ENCODE results near the gene MIER2. TPM values are rescaled to one million over a fixed set of nuclear protein-coding genes. Genes with fewer than 3 reads are reported as not detected.

Gene MIER2
- total RNA-seq, 1 donor from 2014 or later = 43.5 TPM

DNA sequence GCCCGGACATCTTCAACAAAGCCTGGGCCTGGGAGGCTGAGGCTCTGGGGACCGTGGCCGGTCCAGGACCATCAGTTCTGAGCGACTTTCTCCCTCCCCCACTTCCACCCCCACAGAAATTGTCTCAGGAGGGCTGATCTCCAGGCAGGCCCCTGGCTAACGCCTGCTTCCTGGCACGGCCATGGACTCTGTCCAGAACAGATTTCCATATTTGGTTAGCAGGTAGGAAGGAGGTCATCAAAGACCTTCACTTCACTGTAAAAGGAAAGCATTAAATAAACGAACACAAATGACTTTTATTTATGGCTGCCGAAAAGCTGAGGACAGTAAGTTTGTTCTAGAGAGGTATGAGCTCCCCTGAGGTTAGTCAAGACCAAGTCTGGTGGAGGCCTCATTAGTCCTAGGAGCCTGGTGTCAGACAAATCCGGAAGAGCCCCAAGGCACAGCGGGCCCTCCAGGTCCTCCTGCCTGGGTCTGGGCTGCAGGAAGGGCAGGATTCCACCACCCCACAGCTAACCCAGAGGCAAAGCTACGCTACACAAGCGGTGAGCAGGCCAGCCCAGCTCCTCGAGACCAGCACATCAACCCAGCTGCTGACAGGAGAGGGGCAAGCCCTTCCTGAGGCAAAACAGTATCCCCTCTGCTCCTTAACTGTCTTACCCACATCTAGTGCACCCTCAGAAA, 48.8 kb downstream of the MIER2 start:
- Histone ChIP-seq H3K9ac (ENCODE audit: low read length) (no peak overlapping the region), H3K79me2 (ENCODE audit: insufficient read depth, low read length) (no peaks in the 10 kb centered on the region), H3K4me1 (ENCODE audit: insufficient read depth, low read length) (peaks cover 8% of the 10 kb centered on the region), H4K20me1 (ENCODE audit: insufficient read depth, low read length) (peaks cover 28% of the 10 kb centered on the region), H3K4me3 (ENCODE audit: insufficient read depth, low read depth, low read length) (no peak overlapping the region), H3K9me3 (ENCODE audit: insufficient read depth, low read depth, low read length) (no peaks in the 10 kb centered on the region), H2AFZ (ENCODE audit: low read depth, low read length) (no peak overlapping the region), H3K27me3 (ENCODE audit: insufficient read depth, low read length) (peaks cover 21% of the 10 kb centered on the region), H3K27ac (ENCODE audit: low read depth, low read length) (no peak overlapping the region), H3K4me2 (ENCODE audit: low read length) (no peak overlapping the region), H3K36me3 (ENCODE audit: insufficient read depth, low read length) (no peaks in the 10 kb centered on the region)
- Mint-ChIP-seq H3K9me3 (ENCODE audit: unreplicated experiment) (no peaks in the 10 kb centered on the region), H3K4me1 (ENCODE audit: low read depth, unreplicated experiment) (peaks cover 10% of the 10 kb centered on the region), H3K36me3 (ENCODE audit: low read depth, unreplicated experiment) (peaks cover 2% of the 10 kb centered on the region), H3K27ac (ENCODE audit: unreplicated experiment) (peak overlapping the region; percentile 41), H3K4me3 (ENCODE audit: unreplicated experiment) (no peak overlapping the region), H3K27me3 (ENCODE audit: low read depth, unreplicated experiment) (peaks cover 6% of the 10 kb centered on the region)
- DNase-seq (ENCODE audit: low read depth) (no peak), FAIRE-seq (no peak)
- no peak for TF ChIP-seq EZH2 (IDR thresholded peaks at IDR 0.05; ENCODE audit: insufficient read depth, low read length)
- TF ChIP-seq, protein P1, sequence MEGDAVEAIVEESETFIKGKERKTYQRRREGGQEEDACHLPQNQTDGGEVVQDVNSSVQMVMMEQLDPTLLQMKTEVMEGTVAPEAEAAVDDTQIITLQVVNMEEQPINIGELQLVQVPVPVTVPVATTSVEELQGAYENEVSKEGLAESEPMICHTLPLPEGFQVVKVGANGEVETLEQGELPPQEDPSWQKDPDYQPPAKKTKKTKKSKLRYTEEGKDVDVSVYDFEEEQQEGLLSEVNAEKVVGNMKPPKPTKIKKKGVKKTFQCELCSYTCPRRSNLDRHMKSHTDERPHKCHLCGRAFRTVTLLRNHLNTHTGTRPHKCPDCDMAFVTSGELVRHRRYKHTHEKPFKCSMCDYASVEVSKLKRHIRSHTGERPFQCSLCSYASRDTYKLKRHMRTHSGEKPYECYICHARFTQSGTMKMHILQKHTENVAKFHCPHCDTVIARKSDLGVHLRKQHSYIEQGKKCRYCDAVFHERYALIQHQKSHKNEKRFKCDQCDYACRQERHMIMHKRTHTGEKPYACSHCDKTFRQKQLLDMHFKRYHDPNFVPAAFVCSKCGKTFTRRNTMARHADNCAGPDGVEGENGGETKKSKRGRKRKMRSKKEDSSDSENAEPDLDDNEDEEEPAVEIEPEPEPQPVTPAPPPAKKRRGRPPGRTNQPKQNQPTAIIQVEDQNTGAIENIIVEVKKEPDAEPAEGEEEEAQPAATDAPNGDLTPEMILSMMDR (IDR thresholded peaks at IDR 0.05; ENCODE audit: insufficient read depth, low read depth, low read length) = no peak

DNA sequence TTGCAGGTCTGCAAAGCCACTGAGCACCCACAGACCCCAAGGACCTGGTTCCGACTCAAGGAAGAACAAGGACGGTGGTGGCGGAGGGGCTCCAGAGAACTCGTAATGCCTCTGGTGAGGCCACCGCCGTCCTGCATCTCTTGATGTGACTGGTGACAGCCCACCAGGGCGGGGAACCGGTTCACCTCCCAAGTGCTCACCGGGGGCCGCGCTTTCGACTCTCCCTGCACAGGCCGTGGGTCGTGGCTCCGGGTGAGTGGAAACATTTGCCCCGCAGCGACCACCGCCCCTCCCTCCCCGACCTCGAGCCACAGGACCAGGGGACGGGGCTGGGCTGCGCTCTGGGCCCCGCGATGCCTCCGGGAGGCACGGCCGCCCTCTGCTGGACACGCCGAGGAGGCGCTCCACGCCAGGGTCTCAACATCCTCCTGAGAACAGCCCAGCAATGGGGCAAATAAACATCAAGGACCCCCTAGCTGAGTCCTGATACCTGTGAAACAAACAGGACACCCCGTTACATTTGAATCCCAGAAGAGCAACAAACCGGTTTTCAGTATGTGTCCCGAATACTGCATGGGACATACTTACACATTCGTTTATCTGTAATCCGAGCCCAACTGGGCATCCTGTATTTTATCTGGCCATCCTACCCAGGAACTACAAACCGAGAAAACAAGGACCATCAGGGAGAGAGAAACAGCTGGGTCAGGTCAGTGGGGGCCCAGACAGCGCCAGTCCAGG, 49.5 kb downstream of the MIER2 start:
- H3K4me1 ChIP-seq (ENCODE audit: insufficient read depth, low read length) = peaks cover 15% of the 10 kb centered on the region
- no peaks in the 10 kb centered on the region for H3K9me3 Mint-ChIP-seq (ENCODE audit: unreplicated experiment)
- H2AFZ ChIP-seq (ENCODE audit: low read depth, low read length) = no peak overlapping the region
- no peaks in the 10 kb centered on the region for H3K9me3 ChIP-seq (ENCODE audit: insufficient read depth, low read depth, low read length)
- no peak overlapping the region for H3K27ac ChIP-seq (ENCODE audit: low read depth, low read length)
- H3K27me3 Mint-ChIP-seq (ENCODE audit: low read depth, unreplicated experiment) = peaks cover 6% of the 10 kb centered on the region
- no peak overlapping the region for H3K4me3 ChIP-seq (ENCODE audit: insufficient read depth, low read depth, low read length)
- peak overlapping the region; percentile 63 for H3K27ac Mint-ChIP-seq (ENCODE audit: unreplicated experiment)
- no peak overlapping the region for H3K4me3 Mint-ChIP-seq (ENCODE audit: unreplicated experiment)
- DNase-seq (ENCODE audit: low read depth) (no peak), FAIRE-seq (no peak)
- TF ChIP-seq, protein P1 (IDR thresholded peaks at IDR 0.05; ENCODE audit: insufficient read depth, low read depth, low read length) = peak; percentile 32
- no peak for TF ChIP-seq EZH2 (IDR thresholded peaks at IDR 0.05; ENCODE audit: insufficient read depth, low read length)
- no peaks in the 10 kb centered on the region for H3K36me3 ChIP-seq (ENCODE audit: insufficient read depth, low read length)
- peak overlapping the region; percentile 61 for H3K4me2 ChIP-seq (ENCODE audit: low read length)
- peaks cover 10% of the 10 kb centered on the region for H3K4me1 Mint-ChIP-seq (ENCODE audit: low read depth, unreplicated experiment)
- H3K27me3 ChIP-seq (ENCODE audit: insufficient read depth, low read length) = peaks cover 21% of the 10 kb centered on the region
- H3K9ac ChIP-seq (ENCODE audit: low read length) = no peak overlapping the region
- H4K20me1 ChIP-seq (ENCODE audit: insufficient read depth, low read length) = peaks cover 28% of the 10 kb centered on the region
- peaks cover 2% of the 10 kb centered on the region for H3K36me3 Mint-ChIP-seq (ENCODE audit: low read depth, unreplicated experiment)
- no peaks in the 10 kb centered on the region for H3K79me2 ChIP-seq (ENCODE audit: insufficient read depth, low read length)
